K562 (cell line): ENCODE data around the gene ADRB1.

ENCODE experiments used
- EZH2 ChIP-seq: IDR thresholded peaks from 2 replicates; pipeline ENCODE4 v1.6.1; 2012; ENCODE audit warnings: low read depth, mild to moderate bottlenecking, inconsistent platforms, low read length, borderline replicate concordance
- GATA2 ChIP-seq: sonication (generic); formaldehyde crosslinking; IDR thresholded peaks from 2 replicates; pipeline ENCODE4 v1.4.0; 2020; ENCODE audit warnings: mild to moderate bottlenecking, missing genetic modification reagents
- HMG20B ChIP-seq: fragments of 250-450 bp; sonication (Bioruptor Pico); IDR thresholded peaks from 2 replicates; pipeline ENCODE4 v1.5.0; 2021; ENCODE audit warnings: mild to moderate bottlenecking
- MAZ ChIP-seq, 2 experiments: fragments of 450-650 bp in 1 of 2; sonication (generic) in 1 of 2; formaldehyde crosslinking; IDR thresholded peaks in 1 of 2; conservative IDR thresholded peaks in 1 of 2; 2 replicates each; pipeline versions ENCODE4 v1.4.0 to v1.5.0; 2020; ENCODE audit warnings: mild to moderate bottlenecking in 1 of 2, missing genetic modification reagents in 1 of 2
- POLR2A ChIP-seq: fragments of 450-650 bp; conservative IDR thresholded peaks from 2 replicates; pipeline ENCODE4 v1.6.1; 2016
- PTRF ChIP-seq: fragments of 450-650 bp; IDR thresholded peaks from 2 replicates; pipeline ENCODE4 v1.6.1; 2016; ENCODE audit warnings: mild to moderate bottlenecking, missing genetic modification characterization, missing compliant biosample characterization
- RCOR1 ChIP-seq, 2 experiments: IDR thresholded peaks; 2 replicates each; pipeline ENCODE4 v1.6.1; 2012; ENCODE audit warnings: low read depth in 2 of 2, low read length in 2 of 2, borderline replicate concordance in 1 of 2, improper control_type of control experiment in 1 of 2
- SMARCA5 ChIP-seq: fragments of 450-650 bp; IDR thresholded peaks from 2 replicates; pipeline ENCODE4 v1.6.1; 2016
- ZC3H4 ChIP-seq: sonication (generic); formaldehyde crosslinking; IDR thresholded peaks from 2 replicates; pipeline ENCODE4 v1.9.0; 2021; ENCODE audit warnings: missing genetic modification reagents, borderline replicate concordance
- ZNF12 ChIP-seq: sonication (generic); formaldehyde crosslinking; IDR thresholded peaks from 2 replicates; pipeline ENCODE4 v1.4.0; 2020; ENCODE audit warnings: mild to moderate bottlenecking, missing genetic modification reagents
- ZNF232 ChIP-seq: sonication (generic); formaldehyde crosslinking; IDR thresholded peaks from 2 replicates; pipeline ENCODE4 v1.8.0; 2022; ENCODE audit warnings: mild to moderate bottlenecking, missing genetic modification reagents
- ZNF311 ChIP-seq: fragments of 250-450 bp; sonication (Bioruptor Pico); IDR thresholded peaks from 2 replicates; pipeline ENCODE4 v1.4.0; 2020; ENCODE audit warnings: mild to moderate bottlenecking, moderate library complexity
- ZNF780A ChIP-seq: fragments of 250-450 bp; sonication (Bioruptor Pico); IDR thresholded peaks from 2 replicates; pipeline ENCODE4 v1.5.0; 2021; ENCODE audit warnings: mild to moderate bottlenecking
- TF ChIP-seq, protein P1 (sequence below): IDR thresholded peaks from 3 replicates; pipeline ENCODE4 v1.6.1; 2011; ENCODE audit warnings: borderline replicate concordance, mild to moderate bottlenecking; ENCODE audit not compliant: insufficient read length, insufficient read depth

- TF ChIP-seq MAZ (CRISPR knock-in tag; conservative IDR thresholded peaks at IDR 0.05 in 1 of 2, IDR thresholded peaks at IDR 0.05 in 1 of 2): no peak
- TF ChIP-seq EZH2: no peak
- TF ChIP-seq ZC3H4 (CRISPR knock-in tag): no peak
- TF ChIP-seq GATA2 (CRISPR knock-in tag): no peak
- no peak for TF ChIP-seq ZNF12 (CRISPR knock-in tag)
- no peak for TF ChIP-seq ZNF232 (CRISPR knock-in tag)
- no peak for TF ChIP-seq RCOR1 (IDR thresholded peaks at IDR 0.05; ENCODE audit: borderline replicate concordance in 1 of 2, low read depth in 2 of 2, low read length in 2 of 2)
- TF ChIP-seq POLR2A: no peak
- TF ChIP-seq ZNF780A (CRISPR knock-in tag): no peak
- TF ChIP-seq, protein P1, sequence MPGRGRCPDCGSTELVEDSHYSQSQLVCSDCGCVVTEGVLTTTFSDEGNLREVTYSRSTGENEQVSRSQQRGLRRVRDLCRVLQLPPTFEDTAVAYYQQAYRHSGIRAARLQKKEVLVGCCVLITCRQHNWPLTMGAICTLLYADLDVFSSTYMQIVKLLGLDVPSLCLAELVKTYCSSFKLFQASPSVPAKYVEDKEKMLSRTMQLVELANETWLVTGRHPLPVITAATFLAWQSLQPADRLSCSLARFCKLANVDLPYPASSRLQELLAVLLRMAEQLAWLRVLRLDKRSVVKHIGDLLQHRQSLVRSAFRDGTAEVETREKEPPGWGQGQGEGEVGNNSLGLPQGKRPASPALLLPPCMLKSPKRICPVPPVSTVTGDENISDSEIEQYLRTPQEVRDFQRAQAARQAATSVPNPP: no peak
- TF ChIP-seq ZNF311 (CRISPR knock-in tag): no peak
- TF ChIP-seq HMG20B (CRISPR knock-in tag): no peak
- no peak for TF ChIP-seq SMARCA5
- no peak for TF ChIP-seq PTRF (tag)
These were observed 16.6 kb upstream of the ADRB1 start for GRCh38 chr10:114027041-114027394.
